ENCODE measurements around the gene EHD1.

DNA sequence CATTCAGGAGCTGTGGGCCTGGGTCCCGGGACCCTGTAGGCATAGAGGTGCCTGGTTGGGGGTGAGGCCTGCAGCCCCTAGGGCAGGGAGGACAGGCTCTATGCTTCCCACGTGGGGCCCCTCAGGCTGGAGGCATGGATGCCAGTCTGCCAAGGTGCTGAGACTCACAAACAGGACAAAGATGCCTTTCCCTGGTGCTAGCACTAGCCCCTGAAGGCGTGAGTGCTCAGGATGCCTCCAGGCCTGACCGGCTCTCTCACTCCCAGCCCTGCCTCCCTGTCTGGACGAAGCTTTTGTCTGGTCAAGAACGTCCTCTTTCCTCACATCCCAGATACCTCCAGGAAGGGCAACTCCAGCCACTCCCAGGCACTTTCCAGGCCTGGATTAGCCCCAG is 36.1 kb downstream of the EHD1 start:
- TF ChIP-seq, protein P1, sequence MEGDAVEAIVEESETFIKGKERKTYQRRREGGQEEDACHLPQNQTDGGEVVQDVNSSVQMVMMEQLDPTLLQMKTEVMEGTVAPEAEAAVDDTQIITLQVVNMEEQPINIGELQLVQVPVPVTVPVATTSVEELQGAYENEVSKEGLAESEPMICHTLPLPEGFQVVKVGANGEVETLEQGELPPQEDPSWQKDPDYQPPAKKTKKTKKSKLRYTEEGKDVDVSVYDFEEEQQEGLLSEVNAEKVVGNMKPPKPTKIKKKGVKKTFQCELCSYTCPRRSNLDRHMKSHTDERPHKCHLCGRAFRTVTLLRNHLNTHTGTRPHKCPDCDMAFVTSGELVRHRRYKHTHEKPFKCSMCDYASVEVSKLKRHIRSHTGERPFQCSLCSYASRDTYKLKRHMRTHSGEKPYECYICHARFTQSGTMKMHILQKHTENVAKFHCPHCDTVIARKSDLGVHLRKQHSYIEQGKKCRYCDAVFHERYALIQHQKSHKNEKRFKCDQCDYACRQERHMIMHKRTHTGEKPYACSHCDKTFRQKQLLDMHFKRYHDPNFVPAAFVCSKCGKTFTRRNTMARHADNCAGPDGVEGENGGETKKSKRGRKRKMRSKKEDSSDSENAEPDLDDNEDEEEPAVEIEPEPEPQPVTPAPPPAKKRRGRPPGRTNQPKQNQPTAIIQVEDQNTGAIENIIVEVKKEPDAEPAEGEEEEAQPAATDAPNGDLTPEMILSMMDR (conservative IDR thresholded peaks at IDR 0.05; ENCODE audit: low read depth, low read length), result no peak
- TF ChIP-seq EZH2phosphoT487 (IDR thresholded peaks at IDR 0.05; ENCODE audit: borderline replicate concordance, low read length), result no peak
- no peak for TF ChIP-seq EZH2 (IDR thresholded peaks at IDR 0.05; ENCODE audit: low read length, unreplicated experiment)
